Measurements from ENCODE around the gene PARD3. TPM values are rescaled to one million over a fixed set of nuclear protein-coding genes. Genes with fewer than 3 reads are reported as not detected.
"Not testable (repeated sequence)": the region's sequence is repeated elsewhere in the genome, so short reads cannot be mapped to it uniquely, and the experiment has no call there.

PARD3 gene
- total RNA-seq, 4 donors from 2014 or later: 27.3 to 65.3 (median 55.6) TPM

DNA sequence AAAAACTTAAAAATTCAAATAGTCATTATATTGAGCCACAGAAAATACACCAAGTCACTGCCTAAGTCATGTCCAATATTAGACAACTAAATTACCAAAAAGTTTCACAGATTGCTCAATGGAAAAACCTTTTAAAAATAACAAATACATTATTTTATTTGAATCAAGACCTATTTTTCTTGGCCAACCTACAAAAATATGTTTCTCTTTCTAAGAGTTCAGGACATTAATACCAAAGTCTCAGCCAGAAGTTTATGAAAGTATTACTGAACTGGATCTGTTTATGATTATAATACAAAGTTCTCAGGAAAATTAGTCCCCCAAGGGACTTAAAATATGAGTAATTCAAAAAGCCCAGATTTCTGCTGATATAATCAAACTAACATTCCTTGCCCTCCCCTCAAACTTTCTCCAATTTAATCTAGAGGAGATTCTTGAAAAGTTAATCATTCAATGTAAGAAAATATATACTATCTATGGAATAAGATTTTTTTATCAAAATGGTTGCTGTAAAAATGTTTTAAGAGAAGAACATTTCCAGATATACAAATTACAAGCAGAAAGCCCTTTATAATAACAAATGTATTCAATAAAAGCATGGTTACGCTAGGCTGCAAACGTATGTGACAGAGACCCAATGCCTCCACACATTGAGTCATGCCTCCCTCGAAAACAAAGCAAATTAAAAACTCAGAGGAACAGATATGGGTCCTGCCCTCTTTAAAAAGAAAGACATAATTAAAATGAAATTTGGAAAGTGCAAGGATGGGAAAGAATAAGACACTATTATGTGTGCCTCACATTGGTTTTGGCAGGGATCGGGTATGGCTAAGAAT is 381.6 kb downstream of the PARD3 start:
- H3K9me3 ChIP-seq: no peaks in the 10 kb centered on the region
- no peak overlapping the region for H3K27ac ChIP-seq
- in situ Hi-C loops (cut with MboI; ENCODE audit: low pct_ligation_motif_present in 1 of 4, low pct_unique_long_range_greater_than_20kb in 1 of 4, low sequenced_read_pairs in 3 of 4): no loop called here
- intact Hi-C loops (cut with DNase I; ENCODE audit: low total_unique reads): no loop called here
- H3K27me3 ChIP-seq: no peaks in the 10 kb centered on the region
- H3K4me1 ChIP-seq: peaks cover 0 to 19% (median 3%) of the 10 kb centered on the region in 4 donors
- WGBS, 2 donors (ENCODE audit: low coverage in 1 of 2): 83% methylated on average over 4 of the region's 4 CpGs
- no peaks in the 10 kb centered on the region for H3K36me3 ChIP-seq
- DNase-seq: no peak
- no peak overlapping the region for H3K4me3 ChIP-seq
- TF ChIP-seq POLR2AphosphoS5 (IDR thresholded peaks at IDR 0.05) (no peak), POLR2A (IDR thresholded peaks at IDR 0.05) (no peak), EP300 (IDR thresholded peaks at IDR 0.05; ENCODE audit: low read depth) (no peak)
- TF ChIP-seq, protein P1, sequence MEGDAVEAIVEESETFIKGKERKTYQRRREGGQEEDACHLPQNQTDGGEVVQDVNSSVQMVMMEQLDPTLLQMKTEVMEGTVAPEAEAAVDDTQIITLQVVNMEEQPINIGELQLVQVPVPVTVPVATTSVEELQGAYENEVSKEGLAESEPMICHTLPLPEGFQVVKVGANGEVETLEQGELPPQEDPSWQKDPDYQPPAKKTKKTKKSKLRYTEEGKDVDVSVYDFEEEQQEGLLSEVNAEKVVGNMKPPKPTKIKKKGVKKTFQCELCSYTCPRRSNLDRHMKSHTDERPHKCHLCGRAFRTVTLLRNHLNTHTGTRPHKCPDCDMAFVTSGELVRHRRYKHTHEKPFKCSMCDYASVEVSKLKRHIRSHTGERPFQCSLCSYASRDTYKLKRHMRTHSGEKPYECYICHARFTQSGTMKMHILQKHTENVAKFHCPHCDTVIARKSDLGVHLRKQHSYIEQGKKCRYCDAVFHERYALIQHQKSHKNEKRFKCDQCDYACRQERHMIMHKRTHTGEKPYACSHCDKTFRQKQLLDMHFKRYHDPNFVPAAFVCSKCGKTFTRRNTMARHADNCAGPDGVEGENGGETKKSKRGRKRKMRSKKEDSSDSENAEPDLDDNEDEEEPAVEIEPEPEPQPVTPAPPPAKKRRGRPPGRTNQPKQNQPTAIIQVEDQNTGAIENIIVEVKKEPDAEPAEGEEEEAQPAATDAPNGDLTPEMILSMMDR (IDR thresholded peaks at IDR 0.05): no peak

DNA sequence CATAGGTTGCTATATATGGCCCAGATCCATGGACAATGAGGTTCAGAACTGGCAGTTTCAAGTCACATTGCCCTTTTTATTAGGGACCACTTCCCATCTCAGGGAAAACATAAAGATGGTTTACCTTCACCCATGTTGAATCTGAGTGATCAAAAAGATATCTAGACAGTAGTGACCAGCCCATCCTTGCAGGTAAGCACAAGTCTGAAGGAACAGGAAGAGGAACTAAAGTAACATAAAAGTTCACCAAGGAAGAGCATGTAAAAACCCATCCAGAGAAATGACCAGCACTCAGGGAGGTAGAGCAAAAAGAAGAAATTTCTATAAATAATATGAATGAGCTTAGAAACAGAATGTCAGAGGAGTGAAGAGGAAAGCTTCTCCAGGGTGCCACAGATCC is 382.5 kb downstream of the PARD3 start:
- H3K27ac ChIP-seq: no peak overlapping the region
- H3K4me3 ChIP-seq: no peak overlapping the region
- intact Hi-C loops (cut with DNase I; ENCODE audit: low total_unique reads) (no loop called here), in situ Hi-C loops (cut with MboI; ENCODE audit: low pct_ligation_motif_present in 1 of 4, low pct_unique_long_range_greater_than_20kb in 1 of 4, low sequenced_read_pairs in 3 of 4) (no loop called here)
- H3K27me3 ChIP-seq: no peaks in the 10 kb centered on the region
- no peak for DNase-seq
- TF ChIP-seq, protein P1 (IDR thresholded peaks at IDR 0.05): no peak
- TF ChIP-seq POLR2AphosphoS5 (IDR thresholded peaks at IDR 0.05) (no peak), POLR2A (IDR thresholded peaks at IDR 0.05) (no peak)
- peaks cover 0 to 19% (median 0%) of the 10 kb centered on the region in 4 donors for H3K4me1 ChIP-seq
- H3K36me3 ChIP-seq: no peaks in the 10 kb centered on the region
- H3K9me3 ChIP-seq: no peaks in the 10 kb centered on the region

DNA sequence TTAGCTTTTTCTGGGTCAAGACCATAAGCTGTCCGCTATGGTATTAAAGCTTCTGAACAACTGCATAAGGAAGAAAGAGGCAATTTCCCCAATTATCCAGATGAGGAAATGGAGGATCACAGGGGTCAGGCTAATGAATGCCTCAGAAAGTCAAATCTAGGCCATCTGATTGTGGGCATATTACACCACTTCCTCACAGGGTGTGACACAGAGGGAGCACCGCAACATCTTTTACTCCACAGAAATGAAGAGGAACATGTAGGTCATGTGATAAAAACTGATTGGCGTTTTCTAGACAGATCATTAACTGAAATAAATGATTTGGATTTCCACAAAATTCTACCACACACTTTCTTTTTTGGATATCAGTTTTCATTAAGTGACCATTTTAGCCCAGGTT is 384.4 kb downstream of the PARD3 start:
- in situ Hi-C loops (cut with MboI; ENCODE audit: low pct_ligation_motif_present in 1 of 4, low pct_unique_long_range_greater_than_20kb in 1 of 4, low sequenced_read_pairs in 3 of 4) (no loop called here), intact Hi-C loops (cut with DNase I; ENCODE audit: low total_unique reads) (no loop called here)
- no peaks in the 10 kb centered on the region for H3K27me3 ChIP-seq
- H3K4me1 ChIP-seq: peaks cover 0 to 19% (median 0%) of the 10 kb centered on the region in 4 donors
- no peaks in the 10 kb centered on the region for H3K36me3 ChIP-seq
- WGBS, 2 donors (ENCODE audit: low coverage in 1 of 2): 85 to 100% methylated on average over 2 to 3 of the region's 3 CpGs
- TF ChIP-seq, protein P1 (IDR thresholded peaks at IDR 0.05): no peak
- no peak for TF ChIP-seq POLR2AphosphoS5 (IDR thresholded peaks at IDR 0.05)
- TF ChIP-seq POLR2A (IDR thresholded peaks at IDR 0.05): no peak
- no peak overlapping the region for H3K27ac ChIP-seq
- no peak overlapping the region for H3K4me3 ChIP-seq
- DNase-seq: no peak
- H3K9me3 ChIP-seq: no peaks in the 10 kb centered on the region

DNA sequence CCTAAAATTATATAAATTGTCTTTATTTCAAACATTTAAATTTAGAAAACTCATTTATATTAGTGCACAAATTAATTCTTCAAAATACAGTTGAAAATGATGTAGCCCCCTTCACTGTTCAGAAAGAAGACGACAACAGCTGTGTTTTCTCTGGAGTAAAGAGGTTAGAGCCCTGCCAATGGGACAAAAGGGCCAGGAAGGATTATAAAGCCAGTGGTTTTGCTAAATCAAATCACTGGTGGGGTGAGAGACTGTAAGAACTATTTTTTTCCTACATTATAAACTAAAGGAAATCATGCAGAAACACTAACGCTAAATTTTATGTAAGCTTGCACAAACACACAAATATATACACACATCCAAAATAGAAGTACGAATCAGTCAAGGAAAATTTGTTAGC is 386.6 kb downstream of the PARD3 start:
- intact Hi-C loops (cut with DNase I; ENCODE audit: low total_unique reads): no loop called here
- in situ Hi-C loops (cut with MboI; ENCODE audit: low pct_ligation_motif_present in 1 of 4, low pct_unique_long_range_greater_than_20kb in 1 of 4, low sequenced_read_pairs in 3 of 4): no loop called here

DNA sequence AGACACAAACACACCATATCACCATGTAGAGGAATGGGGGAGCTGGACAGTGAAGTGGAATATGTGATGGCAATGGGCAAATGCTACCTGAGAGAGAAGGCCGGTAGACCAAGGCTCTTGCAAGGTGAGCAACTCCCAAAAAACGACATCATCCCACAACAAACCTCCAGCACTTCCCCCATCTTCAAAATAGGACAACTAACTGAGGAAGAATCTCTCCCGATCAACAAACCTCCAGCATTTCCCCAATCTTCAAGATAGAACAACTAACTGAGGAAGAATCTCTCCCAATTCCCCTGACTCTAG is 387.2 kb downstream of the PARD3 start:
- intact Hi-C loops (cut with DNase I; ENCODE audit: low total_unique reads): no loop called here
- DNase-seq: no peak
- Histone ChIP-seq H3K27ac (no peak overlapping the region), H3K36me3 (no peaks in the 10 kb centered on the region), H3K4me3 (no peak overlapping the region), H3K4me1 (peaks cover 0 to 10% (median 0%) of the 10 kb centered on the region in 4 donors), H3K9me3 (no peaks in the 10 kb centered on the region), H3K27me3 (no peaks in the 10 kb centered on the region)
- 91% methylated on average over 3 of the region's 3 CpGs; no CpG with 5 or more reads in 1 of the 2 donors for WGBS, 2 donors (ENCODE audit: low coverage in 1 of 2)
- no peak for TF ChIP-seq POLR2AphosphoS5 (IDR thresholded peaks at IDR 0.05)
- no peak for TF ChIP-seq EP300 (IDR thresholded peaks at IDR 0.05; ENCODE audit: low read depth)
- no peak for TF ChIP-seq POLR2A (IDR thresholded peaks at IDR 0.05)
- TF ChIP-seq, protein P1 (IDR thresholded peaks at IDR 0.05): no peak
- in situ Hi-C loops (cut with MboI; ENCODE audit: low pct_ligation_motif_present in 1 of 4, low pct_unique_long_range_greater_than_20kb in 1 of 4, low sequenced_read_pairs in 3 of 4): no loop called here

More for the DNA sequence above, 386.6 kb downstream of the PARD3 start:
- Histone ChIP-seq H3K27me3 (no peaks in the 10 kb centered on the region), H3K27ac (no peak overlapping the region), H3K36me3 (no peaks in the 10 kb centered on the region), H3K9me3 (no peaks in the 10 kb centered on the region), H3K4me3 (no peak overlapping the region), H3K4me1 (peaks cover 0 to 13% (median 0%) of the 10 kb centered on the region in 4 donors)
- DNase-seq: no peak
- TF ChIP-seq POLR2AphosphoS5 (IDR thresholded peaks at IDR 0.05): no peak
- TF ChIP-seq EP300 (IDR thresholded peaks at IDR 0.05; ENCODE audit: low read depth): no peak
- WGBS, 2 donors (ENCODE audit: low coverage in 1 of 2): 33% methylated on average over 3 of the region's 3 CpGs; no CpG with 5 or more reads in 1 of the 2 donors

DNA sequence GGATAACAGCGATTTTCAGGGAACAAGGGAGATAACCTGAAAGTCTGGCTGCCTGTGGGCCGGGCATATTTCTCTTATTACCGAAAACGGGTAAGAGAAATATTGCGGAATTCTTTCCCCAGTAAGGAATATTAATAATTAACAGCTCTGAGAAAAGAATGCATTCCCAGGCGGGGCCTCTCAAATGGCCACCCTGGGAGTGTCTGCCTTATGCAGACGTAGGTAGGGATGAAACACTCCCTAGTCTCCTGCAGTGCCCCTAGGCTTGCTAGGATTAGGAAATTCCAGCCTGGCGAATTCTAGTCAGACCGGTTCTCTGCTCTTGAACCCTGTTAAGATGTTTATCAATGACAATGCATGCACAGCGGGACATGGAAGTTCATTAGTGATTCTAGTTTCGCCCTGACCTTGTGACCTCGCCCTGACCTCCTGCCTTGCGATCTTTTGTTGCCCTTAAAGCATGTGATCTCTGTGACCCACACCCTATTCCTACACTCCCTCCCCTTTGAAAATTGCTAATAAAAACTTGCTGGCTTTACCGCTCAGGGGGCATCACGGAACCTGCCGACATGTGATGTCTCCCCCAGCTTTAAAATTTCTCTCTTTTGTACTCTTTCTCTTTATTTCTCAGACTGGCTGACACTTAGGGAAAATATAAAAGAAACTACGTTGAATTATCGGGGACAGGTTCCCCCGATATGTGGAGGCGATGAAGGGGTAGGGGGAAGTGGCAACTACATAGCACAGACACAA is 387.8 kb downstream of the PARD3 start:
- H3K4me3 ChIP-seq; H3K27me3 ChIP-seq; intact Hi-C loops (cut with DNase I; ENCODE audit: low total_unique reads); H3K36me3 ChIP-seq; H3K27ac ChIP-seq; DNase-seq; in situ Hi-C loops (cut with MboI; ENCODE audit: low pct_ligation_motif_present in 1 of 4, low pct_unique_long_range_greater_than_20kb in 1 of 4, low sequenced_read_pairs in 3 of 4); H3K4me1 ChIP-seq; H3K9me3 ChIP-seq: not testable (repeated sequence)
- WGBS, 2 donors (ENCODE audit: low coverage in 1 of 2): 82 to 96% methylated on average over 9 to 20 of the region's 20 CpGs
